ENCODE results near the gene ATP6AP1.
"Not testable (repeated sequence)": the region's sequence is repeated elsewhere in the genome, so short reads cannot be mapped to it uniquely, and the experiment has no call there.

Gene ATP6AP1

GRCh38 chrX:154399527-154400368 lies 28.7 kb upstream of the ATP6AP1 start:
- DNase-seq: no peak

DNA sequence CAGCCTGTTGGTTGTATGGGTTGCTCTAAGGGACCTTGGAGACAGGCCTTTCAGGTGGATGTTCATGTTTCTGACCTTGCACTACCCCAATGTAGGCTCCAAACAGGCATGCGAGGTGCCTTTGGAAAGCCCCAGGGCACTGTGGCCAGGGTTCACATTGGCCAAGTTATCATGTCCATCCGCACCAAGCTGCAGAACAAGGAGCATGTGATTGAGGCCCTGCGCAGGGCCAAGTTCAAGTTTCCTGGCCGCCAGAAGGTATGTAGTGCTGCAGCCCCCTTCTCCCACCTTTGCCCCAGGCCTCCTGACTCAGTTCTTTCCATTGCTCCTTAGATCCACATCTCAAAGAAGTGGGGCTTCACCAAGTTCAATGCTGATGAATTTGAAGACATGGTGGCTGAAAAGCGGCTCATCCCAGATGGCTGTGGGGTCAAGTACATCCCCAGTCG lies 28.1 kb upstream of the ATP6AP1 start:
- not testable (repeated sequence) for DNase-seq

- DNase-seq: peak; percentile 9
Measured at GRCh38 chrX:154401045-154401799, 27.3 kb upstream of the ATP6AP1 start.

GRCh38 chrX:154401918-154402621 lies 26.4 kb upstream of the ATP6AP1 start:
- no peak for DNase-seq

GRCh38 chrX:154402622-154403127 lies 25.8 kb upstream of the ATP6AP1 start:
- no peak for DNase-seq

DNA sequence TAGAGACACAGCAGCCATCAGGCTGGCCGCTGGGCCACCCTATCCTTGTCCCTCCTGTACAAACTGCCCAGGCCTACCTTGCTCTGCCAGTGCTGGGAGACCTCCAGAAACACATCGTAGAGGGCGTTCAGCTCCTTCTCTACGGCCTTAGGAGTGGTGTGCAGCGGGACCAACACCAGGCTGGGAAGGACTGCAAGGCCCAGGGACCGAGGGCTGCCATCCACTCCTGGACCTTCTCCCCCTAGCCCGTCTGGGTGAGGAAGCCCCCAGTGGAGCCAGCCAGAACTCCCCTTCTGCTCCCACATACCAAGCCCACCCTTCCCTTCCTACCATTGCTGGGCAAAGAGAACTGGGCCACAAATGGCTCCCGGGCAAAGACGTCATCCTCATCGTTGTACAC lies 25.3 kb upstream of the ATP6AP1 start:
- DNase-seq: no peak

DNA sequence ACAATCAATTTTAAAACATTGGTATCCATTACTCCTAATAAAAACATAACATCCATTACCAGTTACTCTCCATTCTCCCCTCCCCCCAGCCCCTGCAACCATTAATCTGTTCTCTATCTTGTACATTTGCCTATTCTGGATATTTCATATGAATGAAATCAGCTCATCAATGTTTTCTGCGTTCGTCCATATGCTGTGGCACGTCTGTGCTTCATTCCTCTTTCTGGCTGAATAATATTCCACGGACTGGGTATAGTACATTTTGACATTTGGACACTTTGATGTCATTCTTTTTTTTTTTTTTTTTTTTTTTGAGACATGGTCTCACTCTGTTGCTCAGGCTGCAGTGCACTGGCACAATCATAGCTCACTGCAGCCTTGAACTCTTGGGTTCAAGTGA lies 24.6 kb upstream of the ATP6AP1 start:
- DNase-seq: no peak

GRCh38 chrX:154404625-154405192 lies 23.8 kb upstream of the ATP6AP1 start:
- no peak for DNase-seq

DNA sequence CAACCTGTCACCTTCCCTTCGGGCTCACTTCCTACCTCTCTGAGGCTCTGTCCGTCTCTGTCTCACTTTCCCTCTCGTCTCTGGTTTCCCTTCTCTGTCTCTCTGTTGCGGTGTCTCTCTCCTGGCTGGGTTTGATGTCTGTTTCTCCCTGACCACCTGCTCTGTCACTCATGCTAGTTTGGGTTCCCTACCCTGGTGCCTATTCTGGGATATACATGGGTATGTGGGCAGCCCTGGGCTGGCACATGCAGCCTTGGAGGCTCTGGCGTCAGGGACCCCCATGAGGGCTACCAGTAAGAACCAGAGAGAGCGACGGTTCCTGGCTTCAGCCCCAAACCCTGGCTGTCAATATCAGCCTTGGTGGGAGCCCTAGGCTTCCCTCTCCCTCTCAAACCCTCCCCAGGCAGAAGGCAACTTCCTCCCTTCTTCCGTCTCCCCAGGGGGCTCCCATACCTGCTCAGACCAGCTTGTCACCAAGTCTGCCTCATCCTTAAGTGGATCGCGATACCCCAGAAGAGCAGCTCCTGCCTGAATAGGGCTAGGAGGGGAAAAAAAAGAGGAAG lies 19.7 kb upstream of the ATP6AP1 start:
- DNase-seq: no peak

DNA sequence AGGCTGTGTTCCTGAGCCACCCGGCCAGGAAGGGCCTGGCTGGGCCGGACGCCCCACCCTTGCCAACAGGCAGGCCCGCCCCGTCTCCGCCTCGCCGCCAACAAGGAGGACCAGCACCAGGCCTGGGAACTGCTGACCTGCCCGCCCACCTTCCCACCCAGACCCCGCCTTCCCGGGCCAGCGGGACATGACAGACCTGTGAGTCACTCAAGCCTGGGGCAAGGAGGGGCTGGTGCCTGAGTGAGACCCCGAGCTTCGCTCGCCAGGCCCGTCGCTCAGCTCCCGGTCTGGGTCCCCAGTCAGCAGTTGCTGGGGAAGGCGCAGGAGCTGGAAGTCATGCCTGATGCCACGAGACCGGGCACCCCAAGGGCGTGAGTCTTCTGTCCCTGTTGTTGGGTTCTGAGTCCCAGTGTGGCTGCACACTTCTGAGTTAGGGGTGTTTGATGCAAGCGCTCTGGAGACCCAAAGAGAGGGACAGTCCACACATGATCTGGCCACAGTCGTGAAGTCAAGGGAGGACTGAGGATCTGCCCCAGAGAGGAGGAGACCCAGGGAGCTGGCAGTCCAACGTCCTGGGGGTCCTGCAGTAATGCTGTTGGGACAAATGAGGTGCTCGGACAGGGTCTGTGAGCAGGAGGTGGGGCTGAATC lies 19.1 kb upstream of the ATP6AP1 start, which contains the start of gene DNASE1L1:
Gene DNASE1L1 (minus strand): TSS at position 33 of the 650 bp plus-strand sequence. CDS start 3,686 bp downstream, outside the sequence.
- DNase-seq: peak; percentile 89

GRCh38 chrX:154411981-154412340 lies 16.5 kb upstream of the ATP6AP1 start:
- peak; percentile 60 for DNase-seq

DNA sequence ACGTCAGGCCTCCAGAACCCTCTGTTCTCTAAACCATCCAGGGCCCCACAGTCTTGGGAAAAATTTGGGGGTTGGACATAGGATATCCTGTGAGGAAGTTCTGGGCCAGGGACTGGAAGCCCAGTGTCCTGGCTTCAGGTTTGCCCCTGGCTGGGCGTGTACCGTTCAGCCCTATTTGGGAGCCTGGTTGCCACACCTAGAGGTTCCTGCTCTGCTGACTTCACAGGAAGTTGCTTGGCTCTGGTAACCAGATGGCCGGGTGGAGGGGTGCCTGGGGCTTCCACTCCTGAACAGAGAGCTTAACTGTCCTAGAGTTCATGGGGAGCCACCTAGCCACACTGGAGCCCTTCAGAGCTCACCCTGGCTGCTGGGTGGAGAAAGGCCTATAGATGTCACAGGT lies 16.0 kb upstream of the ATP6AP1 start:
- no peak for DNase-seq

GRCh38 chrX:154413142-154413541 lies 15.3 kb upstream of the ATP6AP1 start:
- DNase-seq: no peak

DNA sequence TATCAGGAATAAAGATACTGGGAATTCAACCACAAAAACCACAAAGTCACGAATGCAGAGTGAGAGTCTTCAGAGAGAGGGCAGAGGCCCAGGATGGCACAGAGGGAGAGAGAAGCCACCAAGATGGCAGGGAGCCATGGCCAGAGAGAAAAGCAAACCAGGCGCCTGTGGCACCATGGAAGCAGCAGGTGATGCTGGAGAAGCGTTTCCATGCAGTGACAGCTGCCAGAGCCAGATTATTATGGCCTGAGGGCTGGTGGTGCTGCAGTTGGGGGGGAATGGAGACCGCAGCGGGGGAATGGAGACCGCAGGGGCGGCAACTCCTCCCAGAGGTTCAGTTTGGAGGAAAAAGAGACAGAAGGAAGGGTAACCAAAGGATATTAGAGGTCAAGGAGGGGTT lies 11.3 kb upstream of the ATP6AP1 start:
- DNase-seq: no peak

DNA sequence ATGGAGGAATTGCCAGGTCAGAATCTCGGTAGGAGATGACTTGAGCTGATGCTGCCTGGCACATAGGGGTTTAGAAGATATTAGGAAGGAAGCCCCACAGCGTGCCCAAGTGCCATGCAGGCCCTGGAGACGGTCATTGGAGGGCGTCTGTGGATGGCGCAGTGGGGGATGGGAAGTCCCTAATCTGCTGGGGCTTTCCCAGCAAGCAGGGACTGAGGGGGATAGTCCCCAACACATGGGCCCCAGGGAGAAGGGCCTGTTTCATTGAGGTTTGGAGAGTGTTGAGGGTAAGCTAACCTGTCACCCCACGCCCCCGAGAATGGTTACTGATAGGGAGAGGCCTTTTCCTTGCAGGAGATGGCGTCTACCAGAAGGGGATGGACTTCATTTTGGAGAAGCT lies 9.3 kb upstream of the ATP6AP1 start:
- no peak for DNase-seq

DNA sequence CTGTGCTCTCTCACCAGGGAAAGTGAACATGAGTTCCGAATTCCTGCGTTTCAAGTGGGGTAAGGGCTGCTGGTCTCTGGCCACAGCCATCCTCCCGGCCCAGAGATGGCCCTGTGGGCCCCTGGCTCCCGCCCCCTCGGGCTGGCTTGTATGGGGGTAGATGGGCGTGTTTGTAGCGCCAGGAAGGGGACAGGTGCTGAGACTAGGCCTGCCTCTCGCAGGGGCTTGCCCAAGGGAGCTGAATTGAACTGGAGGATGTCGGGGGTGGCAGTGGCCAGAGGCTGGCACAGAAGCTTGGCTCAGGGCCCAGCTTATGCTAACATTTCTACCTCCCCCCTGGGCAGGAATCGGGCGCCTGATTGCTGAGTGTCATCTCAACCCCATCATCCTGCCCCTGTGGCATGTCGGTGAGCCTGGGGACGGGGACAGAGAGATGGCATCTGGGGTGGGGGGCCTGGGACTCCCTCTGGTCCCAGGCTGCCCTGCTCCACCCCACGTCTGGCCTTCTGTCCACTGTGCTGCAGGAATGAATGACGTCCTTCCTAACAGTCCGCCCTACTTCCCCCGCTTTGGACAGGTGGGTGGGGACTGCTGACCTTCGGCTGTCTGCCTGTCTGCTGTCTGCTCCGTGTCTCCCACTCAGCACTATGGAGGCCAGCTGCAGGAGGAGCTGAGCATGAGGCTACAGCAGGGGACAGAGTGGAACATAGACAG lies 8.6 kb upstream of the ATP6AP1 start:
- no peak for DNase-seq

DNA sequence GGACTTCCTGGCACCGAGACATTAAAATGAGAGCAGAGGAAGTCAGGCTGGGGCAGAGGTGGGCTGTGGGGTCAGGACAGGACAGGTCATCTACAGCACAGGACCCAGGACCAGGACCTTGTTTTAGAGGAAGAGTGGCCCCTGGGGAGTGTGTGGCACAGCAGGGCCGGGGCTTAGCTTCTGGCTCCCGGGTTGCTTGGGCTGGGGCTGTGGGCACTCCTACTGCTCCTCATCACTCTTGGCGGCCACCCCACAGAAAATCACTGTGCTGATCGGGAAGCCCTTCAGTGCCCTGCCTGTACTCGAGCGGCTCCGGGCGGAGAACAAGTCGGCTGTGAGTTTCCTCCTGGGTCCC lies 8.1 kb upstream of the ATP6AP1 start:
- no peak for DNase-seq

DNA sequence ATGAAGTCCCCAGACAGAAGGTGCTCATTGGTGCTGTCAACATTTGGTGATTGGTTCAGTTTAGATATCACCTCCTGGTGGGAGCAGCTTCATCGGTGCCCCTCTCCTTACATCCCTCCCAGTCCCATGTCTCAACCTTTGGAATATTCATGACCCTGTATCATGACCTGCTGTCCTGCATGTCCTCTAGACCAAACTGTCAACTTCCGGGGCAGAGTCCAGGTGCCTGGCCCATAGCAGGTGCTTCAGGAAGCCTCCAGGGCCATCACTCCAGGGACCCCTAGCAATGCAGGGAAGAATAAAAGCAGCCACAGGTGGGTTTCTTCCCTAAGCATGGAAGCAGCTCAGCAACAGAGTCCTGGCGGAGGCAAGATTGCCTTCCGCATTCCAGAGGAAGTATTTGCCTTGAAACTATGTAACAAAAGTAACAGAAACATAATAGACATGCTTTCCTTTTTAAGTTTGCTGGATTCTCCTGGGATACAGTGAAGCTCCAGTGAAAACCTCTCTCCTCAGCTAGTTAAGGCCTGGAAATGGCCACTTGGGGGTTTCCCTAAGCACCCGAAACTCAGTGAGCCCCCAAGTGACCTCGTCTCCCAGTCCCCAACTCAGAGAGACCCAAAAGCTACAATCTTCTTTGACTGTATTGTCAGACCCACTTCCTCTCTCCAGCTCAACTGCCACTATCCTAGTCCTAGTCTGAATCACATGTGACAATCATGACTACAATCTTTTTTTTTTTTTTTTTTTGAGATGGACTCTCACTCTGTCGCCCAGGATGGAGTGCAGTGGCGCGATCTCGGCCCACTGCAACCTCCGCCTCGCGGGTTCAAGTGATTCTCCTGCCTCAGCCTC lies 1.3 kb upstream of the ATP6AP1 start:
- DNase-seq: no peak

- DNase-seq: no peak
Measured at GRCh38 chrX:154429711-154430110, 1.2 kb downstream of the ATP6AP1 start.

DNA sequence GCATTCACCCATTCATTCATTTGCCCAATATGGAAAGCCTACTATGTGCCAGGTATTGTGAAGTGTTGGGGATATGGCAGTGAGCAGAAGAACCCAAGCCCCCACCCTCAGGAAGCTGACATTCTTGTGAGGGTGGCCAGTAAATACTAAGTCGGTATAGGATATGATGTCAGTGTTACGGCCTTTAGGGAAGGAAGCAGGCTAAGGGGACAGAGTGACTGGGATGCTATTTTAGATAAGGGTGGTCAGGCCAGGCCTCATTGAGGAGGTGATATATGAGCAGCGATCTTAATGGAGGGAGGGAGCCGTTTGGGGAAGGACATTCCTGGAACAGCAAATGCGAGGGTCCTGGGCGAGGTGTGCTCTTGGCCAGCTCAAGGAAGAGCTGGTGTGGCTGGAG lies 2.0 kb downstream of the ATP6AP1 start:
- DNase-seq: no peak
